ENCODE measurements around the gene COL4A1. TPM values are rescaled to one million over a fixed set of nuclear protein-coding genes. Genes with fewer than 3 reads are reported as not detected.

The COL4A1 gene
- polyA plus RNA-seq, 12 donors, result 354 to 839 (median 642) TPM

GRCh38 chr13:110201114-110201513 is 105.8 kb downstream of the COL4A1 start:
- no peak for DNase-seq

GRCh38 chr13:110200276-110200870 is 106.6 kb downstream of the COL4A1 start:
- no peak for DNase-seq

DNA sequence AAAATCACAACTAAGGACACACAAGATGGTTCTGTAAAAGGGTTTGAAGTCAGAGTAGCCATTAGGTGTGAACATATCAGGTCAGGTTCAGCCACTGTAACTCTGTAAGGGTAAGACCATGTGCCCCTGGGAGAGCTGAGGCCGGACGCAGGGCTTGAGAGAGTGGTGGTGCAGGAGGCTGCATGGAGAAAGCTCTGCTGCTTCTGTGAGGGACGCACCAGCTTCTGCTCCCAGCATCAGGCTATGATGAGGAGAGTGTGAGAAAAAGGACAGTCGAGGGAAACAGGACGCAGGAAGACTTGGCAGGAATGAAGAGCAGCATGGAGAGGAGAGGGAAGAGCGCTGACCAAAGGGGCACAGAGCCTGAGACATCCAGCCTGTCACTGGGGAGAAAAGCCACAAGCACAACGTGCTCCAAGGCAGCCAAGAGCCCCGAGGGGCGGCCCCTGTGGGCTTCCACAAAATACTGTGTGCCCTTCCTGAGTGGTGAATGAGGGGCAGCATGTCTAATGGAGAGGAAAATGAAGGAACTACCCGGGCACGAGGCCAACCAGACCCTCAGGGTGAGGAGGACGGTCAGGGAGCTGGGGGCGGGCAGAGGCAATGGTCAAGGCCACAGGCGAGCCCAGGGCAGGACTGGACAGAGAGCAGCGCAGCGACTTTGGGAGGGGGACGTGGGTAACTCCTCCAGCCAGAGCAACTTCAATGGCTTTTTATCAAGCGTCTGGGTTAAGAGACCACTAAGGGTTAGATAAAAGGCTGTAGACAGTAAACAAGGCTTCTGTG is 107.7 kb downstream of the COL4A1 start:
- DNase-seq, result no peak

DNA sequence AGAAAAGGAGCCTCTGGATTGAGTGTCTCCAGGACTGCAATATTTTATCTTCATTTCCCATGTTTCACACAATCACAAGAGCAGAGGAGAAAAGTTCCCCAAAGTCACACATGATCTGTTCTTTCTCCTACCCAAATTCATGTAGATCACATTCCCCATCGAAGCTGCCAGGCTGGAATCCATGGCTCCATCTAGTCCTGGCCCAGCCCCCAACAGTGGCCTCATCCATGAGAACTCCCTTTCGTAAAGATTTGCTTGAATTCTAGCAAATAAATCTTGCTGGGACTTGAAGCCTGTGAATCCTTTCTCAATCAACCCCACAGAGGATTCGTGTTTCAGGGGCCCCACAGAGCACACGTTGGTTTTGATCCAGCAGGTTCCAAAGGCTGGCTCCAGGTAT is 109.5 kb downstream of the COL4A1 start:
- no peak for DNase-seq

GRCh38 chr13:110197026-110197425 is 109.9 kb downstream of the COL4A1 start:
- no peak for DNase-seq

- DNase-seq, result no peak
Observed at GRCh38 chr13:110195547-110196485, 111.1 kb downstream of the COL4A1 start.

DNA sequence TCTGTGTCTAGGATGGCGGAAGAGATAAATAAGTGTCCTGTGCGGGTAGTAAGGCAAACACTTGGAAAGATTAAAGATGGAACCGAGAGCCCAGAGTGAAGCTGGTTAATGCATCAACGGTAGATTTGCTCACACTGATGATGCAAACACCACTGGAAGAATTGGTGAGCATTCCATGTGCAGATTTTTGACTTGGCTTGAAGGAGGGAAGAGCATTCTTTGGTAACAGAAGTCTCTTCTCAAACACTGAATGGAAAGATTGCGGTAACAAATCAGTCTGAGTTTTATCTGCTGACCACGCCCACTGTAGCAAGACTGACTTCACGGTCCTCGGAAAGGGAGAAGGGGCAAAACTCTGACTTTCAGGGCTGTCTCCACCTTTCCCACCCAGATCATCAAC is 112.5 kb downstream of the COL4A1 start:
- no peak for DNase-seq

DNA sequence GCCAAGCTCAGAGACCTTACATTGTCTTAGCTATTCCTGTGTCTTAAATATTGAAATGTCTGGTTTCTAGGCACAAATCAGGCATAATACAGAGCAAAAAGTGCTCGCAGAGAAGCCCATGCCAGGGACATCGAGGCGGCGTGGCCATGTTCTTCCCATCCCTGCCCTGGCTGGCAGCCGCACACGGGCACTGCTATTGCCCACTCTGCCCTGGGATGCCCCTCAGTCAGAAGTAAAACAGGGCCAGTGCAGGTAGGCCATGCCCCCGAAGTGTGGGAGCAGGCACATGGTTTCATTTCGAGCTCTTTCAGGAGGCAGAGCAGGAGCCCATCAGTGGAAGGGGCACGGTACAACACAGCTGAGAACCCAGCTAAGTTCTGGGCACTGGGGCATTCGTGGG is 113.5 kb downstream of the COL4A1 start:
- DNase-seq, result no peak

- no peak for DNase-seq
Observed at GRCh38 chr13:110192472-110192871, 114.5 kb downstream of the COL4A1 start.

DNA sequence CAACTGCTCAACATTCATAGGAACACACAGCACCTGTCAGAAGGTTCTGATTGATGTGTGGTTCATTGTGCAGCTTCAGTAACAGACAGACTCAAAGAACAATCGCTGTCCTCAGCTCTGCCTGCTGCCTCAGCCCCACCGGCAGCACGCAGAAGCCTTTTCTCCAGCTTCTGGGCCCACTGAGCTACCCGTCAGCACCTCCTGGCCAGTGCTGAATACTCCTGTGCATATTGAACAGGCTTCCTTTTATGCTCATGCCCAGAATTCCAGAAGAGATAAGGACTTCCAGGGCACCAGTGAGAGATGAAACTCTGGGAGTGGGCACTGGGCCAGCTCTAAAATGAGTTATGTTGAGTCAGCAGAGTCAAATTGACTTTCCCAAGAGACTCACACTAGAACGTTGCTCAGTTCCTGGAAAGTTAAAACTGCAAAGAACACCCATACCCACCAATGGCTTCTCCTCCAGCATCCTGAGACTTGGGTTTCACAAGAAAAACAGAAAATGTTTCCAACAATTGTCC is 119.3 kb downstream of the COL4A1 start:
- no peak for DNase-seq

GRCh38 chr13:110186231-110186855 is 120.6 kb downstream of the COL4A1 start:
- no peak for DNase-seq

DNA sequence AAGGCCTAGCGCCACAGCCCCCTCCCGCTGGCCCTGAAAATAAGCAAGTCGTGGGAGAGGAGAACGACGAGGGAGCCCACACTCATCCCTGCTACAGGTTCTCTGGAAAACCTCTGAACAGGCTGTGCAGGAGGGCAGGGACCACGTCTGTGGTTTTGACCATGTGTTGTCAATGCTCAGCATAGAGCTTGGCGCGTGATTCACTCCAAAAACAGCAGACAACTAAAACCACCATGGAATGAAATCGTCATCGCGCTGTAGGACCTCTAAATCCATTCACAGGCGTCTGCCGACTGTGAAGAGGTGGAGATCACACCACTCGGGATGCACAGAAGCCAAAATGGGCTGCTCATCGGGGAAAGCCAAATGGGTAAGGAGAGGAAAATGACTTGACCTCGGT is 121.3 kb downstream of the COL4A1 start:
- DNase-seq, result no peak

- DNase-seq, result no peak
Observed at GRCh38 chr13:110183910-110184309, 123.0 kb downstream of the COL4A1 start.

DNA sequence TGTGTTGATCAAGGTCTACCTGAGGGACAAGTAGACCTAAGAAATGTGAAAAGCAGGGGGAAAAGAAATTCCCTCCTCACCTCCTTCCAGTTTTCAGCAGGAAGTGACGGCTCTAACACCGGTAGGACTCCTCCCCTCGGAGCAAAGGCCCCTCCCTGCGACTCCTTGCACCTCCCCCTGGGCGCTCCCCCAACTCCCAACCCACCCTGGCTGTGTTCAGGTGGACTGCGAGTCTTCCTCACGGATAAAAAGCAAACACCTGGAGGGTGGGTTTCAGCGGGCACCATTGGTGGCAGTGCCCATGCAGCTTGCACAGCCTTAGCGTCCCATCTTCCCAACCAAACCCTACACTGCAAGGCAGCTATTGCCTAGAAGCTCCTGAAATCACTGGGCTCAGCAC is 124.5 kb downstream of the COL4A1 start:
- DNase-seq, result no peak

- no peak for DNase-seq
Observed at GRCh38 chr13:110182003-110182402, 125.0 kb downstream of the COL4A1 start.

DNA sequence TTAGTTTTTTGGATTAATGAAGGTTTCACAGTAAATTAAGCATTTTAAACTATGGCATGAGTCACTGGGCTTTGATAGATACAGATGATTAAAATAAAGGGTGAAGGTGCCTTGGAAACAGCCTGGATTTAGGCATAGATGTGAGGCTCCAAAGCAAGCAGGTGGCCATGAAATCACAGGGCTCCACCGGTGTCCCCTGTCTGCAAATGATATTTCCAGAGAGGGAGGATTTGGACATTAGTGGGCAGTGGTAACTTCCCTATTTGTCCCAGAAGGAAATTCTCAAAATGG is 127.2 kb downstream of the COL4A1 start:
- no peak for DNase-seq

DNA sequence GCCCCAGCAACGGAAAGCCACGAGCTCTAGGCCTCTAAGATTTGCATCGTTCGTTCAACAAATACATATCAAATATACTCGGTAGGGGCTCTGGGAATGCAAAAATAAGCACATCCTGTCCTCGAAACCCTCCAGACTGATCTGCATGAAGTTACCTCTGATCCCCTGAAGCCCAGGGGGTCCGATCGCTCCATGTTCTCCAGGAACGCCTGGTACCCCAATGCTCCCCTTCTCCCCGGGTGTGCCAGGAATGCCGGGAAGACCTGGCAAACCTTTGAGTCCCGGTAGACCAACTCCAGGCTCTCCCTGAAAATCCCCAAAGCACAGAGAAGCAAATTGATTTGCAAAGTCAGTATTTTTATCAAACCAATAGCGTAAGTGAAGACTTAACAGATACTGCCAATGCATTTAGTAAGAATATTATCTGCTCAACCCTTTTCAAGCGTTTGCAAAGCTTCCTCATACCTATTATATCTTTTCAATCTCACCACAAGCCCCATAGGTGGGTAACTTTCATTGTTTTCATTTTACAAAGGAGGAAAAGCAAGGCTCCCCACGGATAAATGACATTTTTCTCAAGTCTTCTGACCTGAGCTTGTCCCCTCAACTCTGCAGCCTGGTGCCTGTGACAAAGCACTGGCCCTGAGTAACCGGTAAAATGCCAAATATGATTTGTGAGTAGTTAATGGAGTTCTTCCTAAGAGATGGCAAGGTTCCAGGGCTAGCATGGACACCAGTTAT is 127.7 kb downstream of the COL4A1 start:
- no peak for DNase-seq

GRCh38 chr13:110177790-110178189 is 129.2 kb downstream of the COL4A1 start:
- no peak for DNase-seq

DNA sequence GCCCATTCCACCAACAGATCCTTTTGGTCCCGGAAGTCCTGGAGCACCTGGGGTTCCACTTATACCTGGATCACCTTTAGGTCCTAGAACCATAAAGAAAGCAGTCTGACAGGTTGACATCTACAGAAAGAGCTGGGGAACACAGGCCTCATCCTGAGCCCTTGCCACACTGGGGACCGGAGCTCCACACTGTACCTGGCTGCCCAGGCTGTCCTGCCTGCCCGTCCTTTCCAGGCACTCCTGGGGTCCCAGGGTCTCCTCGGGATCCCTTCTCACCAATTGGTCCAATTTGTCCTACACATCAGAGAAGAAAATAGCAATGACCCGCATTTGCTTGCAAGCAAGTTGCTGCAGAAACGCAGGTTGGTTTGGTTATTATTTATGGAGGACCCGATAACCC is 130.5 kb downstream of the COL4A1 start:
- no peak for DNase-seq

- DNase-seq, result no peak
Observed at GRCh38 chr13:110173247-110173818, 133.6 kb downstream of the COL4A1 start.

- peak; percentile 30 for DNase-seq
Observed at GRCh38 chr13:110170882-110171281, 136.1 kb downstream of the COL4A1 start.
